HT1080 (cell line): Measurements from ENCODE around the gene ZP1. TPM values are rescaled to one million over a fixed set of nuclear protein-coding genes. Genes with fewer than 3 reads are reported as not detected.
"Not testable (repeated sequence)": the region's sequence is repeated elsewhere in the genome, so short reads cannot be mapped to it uniquely, and the experiment has no call there.

ENCODE experiments used
- DNase-seq: peaks from one replicate; pipeline ENCODE4 v3.0.0-alpha.2; 2015; ENCODE audit warnings: low read depth
- total RNA-seq: library from RNA; depleted of rRNA; stranded (reverse); fragments of >200 nt; shearing (Covaris generic); gene quantifications from 2 replicates; pipeline ENCODE4 v1.2.3, GENCODE V29; 2014

Gene ZP1
- total RNA-seq, 1 experiment from 2014 or later = 1.7 TPM

DNA sequence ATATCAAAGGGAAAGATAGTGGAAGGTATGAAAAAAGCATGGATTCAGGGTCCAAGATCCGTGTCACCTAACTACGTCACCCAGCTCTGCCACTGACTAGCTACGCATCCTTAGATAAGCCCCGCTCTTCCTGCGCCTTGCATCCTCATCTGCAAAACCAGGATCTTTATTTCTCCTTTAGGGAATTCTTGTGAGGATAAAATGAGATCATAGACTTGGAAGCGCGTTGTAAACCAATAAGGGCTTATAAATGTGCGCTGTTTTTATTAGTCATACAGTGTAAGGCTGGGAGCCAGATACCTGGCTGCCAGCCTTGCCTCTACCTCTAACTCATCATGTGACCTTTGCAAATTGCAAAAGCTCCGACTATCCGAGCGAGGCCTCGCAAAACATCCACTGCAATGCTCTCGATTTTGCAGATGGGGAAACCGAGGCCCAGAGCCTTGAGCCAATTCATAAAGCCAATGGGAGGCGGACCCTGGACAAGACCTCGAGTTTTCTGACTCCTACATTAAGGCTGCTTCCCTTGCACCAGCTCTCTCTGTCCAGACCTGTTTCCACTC is 38.3 kb downstream of the ZP1 start:
- peak; percentile 59 for DNase-seq

DNA sequence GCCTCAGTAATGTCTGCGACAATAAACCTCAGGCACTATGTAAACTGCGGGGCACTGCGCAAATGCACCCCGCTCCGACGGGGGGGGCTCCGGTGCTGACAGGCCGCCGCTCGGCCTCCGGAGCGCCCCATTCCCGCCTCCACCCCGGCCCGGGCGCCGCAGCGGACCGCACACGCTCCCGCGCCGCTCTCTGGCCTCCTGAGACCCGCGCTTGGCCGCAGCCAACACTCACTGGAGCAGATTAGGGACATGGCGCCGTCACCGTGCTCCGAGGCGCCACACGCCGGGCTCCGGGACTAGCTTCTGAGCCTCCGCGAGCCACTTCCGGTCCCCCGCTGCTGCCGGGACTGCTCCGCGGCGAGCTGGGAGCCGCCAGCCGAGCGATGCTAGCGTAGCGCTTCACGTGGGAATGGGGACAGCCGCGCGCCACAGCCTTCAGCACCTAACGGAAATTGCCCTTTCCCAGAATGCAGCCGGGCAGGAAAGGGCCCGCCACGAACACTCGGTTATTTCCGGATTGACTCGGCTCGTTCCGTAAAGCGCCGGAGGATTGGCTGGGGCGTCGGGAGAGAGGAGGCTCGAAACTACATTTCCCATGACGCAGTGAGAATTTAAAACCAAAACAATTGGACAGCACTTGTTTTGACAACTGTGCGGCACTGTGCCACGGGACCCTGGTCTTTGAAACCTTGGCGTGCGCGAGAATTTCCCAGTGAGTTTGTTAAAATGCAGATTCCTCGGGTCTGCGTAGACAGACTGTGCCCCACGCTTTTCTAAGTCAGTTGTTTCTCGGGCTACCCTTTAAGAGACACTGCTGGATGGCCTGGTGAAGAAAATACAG is 39.0 kb downstream of the ZP1 start, which contains the start of gene PRPF19:
Gene PRPF19 (minus strand): TSS at position 454 of the 841 bp plus-strand sequence. CDS start 203 bp downstream, at position 251.
- DNase-seq = peak; percentile 98

DNA sequence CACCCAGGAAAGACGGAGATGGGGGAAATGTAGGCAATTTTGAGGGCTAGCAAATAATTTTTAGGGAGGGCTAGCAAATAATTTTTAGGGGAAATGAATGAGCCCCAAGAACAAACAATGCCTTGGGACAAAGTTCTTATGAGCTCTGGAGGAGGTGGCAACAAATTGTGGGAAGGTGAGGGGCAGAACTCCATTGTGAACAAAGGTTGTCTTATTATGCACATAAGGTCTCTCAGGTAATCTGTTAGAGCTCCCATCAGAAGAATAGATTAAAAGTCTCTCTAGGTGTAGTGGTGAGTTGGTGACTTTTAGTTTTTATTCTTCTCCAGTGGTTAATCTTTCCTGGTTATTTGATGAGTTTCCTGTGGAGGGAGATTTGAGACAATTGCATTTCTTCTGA is 41.5 kb downstream of the ZP1 start:
- no peak for DNase-seq

DNA sequence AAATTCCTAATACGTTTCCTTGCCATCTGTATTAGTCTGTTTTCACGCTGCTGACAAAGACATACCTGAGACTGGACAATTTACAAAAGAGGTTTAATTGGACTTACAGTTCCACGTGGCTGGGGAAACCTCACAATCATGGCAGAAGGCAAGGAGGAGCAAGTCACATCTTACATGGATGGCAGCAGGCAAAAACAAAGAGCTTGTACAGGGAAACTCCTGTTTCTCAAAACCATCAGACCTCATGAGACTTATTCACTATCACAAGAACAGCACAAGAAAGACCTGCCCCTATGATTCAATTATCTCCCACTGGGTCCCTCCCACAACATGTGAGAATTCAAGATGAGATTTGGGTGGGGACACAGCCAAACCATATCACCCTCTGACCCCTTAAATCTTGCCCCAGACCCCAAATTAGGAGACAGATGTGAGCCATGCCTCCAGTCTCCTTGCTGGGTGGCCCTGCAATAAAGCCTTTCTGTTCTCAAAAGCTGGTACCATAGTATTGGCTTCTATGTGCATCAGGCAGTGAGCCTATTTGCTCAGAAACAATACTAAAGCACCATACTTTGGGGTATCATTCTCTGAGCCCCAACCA is 42.4 kb downstream of the ZP1 start:
- DNase-seq = not testable (repeated sequence)

DNA sequence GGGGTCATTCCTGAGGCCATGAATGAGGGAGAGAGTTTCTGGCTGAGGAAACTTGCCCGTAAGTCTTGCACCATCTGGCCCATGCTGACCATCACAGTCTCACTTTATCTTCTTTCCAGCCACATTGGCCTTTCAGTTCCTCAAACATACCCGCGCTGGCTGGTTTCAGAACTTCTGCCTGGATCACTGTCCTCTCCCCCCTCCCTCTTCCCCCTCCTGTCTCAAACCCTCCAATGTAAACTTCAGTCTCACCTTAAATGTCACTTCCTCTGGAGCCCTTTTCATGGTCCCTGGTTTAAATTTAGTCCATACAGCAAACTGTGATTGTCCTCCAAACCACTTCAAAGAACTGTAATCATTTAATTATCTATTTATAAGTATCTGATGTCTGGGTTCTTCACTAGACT is 42.9 kb downstream of the ZP1 start:
- DNase-seq = no peak

DNA sequence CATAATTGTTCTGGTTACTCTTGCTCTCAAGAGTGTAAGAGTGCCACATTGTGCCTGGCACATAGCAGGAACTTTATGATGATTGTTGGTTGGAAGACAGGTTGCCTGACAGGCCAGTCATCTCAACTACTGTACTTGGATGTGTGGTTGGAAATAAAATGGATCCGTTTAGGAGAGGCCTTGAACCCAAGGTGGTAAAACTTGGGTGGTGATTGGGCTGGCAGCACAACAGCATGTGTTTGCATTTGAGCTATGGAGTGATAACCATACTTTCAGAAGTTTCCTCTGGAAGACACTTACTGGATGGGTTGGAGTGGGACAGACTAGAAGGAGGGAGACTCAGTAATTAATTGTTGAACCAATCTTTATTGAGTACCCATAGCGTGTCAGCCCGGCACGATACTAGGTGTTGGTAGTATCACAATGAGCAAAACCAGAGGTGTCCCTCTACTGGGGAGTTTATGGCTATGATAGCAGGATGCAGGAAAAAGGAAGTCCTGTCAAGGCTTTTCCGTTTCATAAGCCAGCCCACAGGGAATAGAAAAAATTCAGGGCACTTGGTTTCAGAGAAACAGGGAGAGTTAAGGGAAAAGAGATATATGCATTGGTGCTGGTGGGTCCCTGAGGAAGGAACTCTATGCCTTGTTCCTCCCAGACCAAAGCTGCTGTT is 43.5 kb downstream of the ZP1 start:
- no peak for DNase-seq

DNA sequence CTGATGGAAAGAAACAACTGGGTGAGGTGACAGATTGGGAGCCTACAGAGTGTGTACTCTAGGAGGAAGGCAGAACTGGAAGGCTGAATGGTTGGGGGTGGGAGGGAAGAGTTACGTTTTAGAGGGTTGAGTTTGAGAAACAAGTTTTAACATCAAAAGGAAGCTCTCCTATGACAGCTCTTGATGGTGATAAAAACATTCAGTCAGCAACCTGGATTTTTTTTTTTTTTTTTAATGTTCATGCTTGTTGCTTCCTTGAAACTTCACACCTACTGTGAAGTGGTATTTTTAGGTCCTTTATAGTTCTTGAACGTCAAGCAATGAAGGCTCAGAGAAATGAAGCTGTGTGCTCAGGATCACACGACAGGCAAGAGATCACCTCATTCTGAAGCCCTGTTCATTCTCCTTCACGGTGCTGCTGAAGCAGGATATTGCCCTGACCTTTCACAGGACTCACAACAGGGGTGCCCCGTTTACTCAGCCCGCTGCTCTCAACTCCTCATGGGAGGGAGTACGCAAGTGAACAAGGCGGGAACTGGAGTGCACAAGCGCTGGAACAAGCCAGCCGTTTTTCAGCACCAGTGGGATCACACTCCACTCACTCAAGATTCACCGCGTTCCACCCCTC is 45.0 kb downstream of the ZP1 start:
- DNase-seq = no peak

DNA sequence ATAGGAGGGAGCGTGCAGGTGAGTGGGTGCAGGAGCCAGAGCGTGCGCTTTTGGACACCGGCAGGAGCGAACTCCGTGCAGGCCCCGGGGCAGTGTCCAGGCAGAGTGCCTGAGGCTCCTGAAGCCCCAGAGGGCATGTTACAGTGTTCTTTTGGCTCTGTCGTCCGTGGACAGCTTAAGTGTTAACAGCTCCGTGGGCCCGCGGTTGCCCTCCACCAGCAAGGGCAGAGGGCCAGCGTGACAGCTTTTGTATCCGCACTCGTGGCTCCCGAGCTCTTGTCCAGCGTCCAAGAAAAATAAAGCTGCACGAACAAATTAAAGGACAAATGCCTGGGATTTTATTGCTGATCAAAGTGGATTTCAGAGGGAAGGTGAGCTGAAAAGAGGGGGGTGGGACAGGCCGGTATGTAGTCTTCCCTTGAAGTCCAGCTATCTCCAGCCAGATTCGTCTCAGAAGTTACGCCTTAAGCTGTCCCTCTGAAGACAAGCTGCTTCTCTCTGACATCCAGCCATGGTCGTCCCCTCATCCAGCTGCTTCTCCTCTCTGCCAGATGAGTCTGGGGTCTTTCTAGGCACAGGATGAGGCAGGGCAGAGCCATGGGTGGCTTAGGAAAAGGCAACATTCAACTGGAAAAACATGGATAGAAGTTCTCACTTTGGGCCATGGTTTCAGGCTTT is 45.6 kb downstream of the ZP1 start:
- DNase-seq = no peak

DNA sequence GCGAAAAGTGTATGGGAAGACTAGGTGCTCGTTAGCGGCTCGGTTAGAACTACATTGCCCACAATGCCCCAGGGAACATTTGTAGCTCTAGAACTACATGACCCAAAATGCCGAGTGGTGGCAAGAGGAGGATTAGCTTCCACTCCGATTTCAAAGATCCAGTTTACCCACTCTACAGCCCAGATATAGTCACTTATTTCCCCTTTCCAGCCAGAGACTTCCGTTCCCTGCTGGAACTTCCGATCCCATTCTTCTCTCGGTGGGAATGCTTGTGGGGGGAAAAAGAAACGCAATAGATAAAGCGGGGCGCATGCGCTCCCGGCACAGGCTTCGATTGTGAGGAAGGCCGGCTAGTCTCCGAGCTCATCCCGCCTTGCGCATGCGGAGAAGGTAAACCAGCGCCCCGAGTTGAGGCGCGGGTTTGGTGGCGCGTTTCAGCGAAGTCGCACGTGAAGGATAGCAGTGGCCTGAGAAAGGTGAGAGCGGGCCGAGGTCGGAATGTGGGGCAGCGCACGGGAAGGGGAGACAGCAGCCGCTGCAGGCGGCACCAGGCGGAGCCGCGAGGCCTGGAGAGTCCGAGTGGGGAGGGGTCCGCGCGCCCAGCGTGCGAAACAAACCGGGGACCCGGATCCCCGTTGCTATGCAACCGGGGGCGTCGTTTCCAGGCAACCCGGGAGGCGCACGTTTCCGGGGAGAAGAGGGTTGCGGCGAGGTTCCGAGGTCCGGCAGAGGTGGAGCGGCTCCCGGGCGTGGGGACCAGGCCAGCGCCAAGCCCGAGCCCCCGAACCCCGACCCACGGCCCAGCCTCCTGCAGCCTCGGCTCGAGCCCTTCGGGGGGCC is 46.7 kb downstream of the ZP1 start, which contains the start of gene TMEM109:
Gene TMEM109 (plus strand): TSS at position 366 of the 840 bp plus-strand sequence. CDS start 5,536 bp downstream, outside the sequence.
- peak; percentile 92 for DNase-seq

DNA sequence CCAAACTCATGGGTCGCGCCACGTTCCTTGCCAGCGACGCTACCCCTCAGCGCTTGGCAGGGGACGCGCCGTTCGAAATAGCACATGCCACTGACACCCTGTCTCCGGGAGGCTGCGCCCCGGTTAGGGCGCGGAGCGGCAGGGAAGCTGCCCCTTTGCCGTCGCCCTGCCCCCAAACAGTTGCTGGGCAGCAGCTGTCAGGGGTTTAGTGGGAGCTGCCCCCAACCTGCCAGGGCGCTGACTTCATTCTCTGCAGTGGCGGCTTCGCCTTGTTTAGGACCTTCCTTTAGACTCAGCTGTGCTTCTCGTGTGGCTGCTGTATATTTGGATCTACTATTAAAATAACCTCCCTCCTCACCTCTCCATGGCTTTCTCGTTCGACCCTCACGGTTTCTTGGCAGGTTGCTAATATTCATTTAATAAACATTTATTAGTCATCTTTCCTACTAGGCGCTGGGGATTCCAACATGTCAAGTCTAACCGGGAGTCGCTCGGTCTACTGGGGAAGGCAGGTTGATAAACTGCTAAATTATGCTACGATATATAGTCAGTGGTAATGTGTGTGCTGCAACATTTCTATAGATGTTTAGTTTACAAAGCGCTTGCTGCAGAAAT is 47.4 kb downstream of the ZP1 start:
- peak; percentile 21 for DNase-seq

DNA sequence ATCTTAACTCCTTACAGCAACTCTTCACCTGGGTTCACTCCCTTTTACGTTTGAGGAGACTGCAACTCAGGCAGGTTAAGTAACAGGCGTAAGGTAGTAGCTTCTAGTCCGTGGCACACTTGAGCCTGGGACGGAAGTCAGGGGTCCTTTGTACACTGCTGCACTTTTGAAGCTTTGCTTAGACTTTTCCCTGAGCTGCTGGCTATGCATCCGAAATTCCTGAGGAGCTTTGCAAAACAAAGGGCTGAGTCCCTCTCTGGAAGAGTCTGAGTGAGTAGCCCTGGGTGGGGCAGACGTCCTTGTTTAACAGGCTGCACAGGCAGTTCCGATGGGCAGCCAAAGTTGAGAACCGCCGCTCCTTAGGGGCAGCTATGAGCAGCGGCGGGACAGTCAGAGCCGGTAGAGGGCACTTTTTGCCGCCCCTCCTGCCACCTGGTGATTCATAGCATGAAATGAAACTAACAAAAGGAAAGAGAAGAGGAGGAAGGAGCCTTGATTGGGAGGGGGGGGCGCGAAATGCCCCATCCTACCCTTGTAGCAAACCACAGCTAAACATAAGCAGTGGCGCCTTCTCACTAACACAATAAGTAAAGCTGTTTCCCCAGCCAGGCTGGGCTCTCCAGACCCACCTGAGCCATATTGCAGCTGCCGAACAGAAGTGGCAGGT is 48.0 kb downstream of the ZP1 start:
- DNase-seq = peak; percentile 86

DNA sequence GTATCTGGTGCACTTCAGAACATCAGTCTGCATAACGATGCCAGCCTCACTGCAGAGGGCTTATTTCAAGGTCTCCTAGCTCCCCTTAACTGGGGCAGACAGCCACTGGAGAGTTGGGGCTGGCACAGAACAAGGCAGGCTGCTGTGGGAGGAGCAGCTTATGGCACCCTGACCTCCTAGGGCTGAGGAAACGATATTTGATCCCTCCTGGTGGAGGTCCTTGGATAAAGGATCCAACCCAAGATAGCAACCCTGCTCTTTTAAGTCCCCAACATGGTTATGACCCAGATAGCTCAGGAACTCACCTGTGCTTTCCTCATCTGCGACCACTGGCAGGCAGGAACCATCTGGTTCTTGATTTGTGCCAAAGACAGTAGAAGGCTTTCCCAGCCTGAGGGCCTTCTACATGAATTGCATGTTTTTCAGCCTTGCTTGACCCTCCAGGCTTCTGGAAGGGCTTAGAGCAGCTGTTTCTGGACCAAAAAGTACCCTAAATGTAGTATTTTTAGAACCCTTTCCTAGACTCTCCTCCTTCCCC is 49.4 kb downstream of the ZP1 start:
- DNase-seq = no peak

DNA sequence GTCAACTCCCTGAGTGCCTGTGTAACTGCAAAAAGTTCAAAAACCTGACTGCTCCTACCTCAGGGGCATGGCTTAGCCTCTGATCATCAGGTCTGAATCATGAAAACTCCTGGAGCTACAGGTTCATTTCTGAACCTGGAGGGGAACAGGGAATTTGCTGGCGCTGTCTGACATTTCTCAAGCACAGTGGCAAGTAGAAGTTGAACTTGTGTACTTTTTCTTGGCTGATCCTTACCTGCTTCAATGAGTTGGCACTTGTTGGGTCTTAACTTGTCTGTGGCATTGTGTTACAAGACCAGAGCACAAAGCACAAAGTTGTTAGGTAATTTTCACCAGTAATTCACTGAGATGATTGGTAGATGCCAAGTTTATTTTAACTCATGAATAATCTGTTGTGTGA is 49.9 kb downstream of the ZP1 start:
- no peak for DNase-seq

DNA sequence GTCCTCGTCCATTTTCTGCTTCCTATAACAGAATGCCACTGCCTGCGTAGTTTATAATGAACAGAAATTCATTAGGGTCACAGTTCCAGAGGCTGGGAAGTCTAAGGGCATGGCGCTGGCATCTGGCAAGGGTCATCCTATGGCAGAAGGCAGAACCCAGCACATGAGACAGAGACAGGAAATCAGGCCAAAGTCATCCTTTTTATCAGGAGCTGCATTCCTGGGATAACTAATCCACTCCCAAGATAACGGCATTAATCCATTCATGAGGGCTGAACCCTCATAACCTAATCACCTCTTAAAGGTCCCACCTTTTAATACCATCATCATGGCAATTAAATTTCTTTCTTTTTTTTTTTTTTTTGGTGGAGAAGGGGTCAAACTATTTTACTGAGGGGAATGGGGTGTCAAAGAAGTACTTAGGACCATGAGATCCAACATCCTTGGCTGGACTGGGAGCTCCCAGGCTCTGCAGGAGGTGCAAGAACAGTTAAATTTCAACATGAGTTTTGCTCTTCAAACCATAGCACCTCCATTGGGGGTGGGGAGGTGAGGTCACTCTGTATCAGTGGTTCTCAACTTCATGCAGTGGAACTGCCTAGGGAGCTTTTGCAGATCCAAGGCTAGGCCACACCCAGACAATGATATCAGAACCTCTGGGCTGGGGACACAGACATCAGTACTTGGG is 51.1 kb downstream of the ZP1 start:
- DNase-seq = no peak

DNA sequence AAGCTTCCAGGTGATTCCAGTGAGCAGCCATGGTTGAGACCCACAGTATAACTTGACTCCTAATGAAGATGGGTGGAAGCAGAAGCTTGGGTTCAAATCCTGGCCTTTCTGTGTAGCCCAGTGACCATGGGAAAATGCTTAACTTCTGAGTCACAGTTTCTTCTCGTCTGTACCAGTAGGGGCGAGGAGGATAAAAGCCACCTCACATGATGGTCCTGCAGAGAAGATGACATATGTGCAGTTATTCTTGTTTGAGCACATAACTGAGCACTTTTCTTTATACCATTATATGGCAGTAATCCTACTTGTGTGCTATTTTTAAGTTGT is 51.6 kb downstream of the ZP1 start:
- peak; percentile 66 for DNase-seq

DNA sequence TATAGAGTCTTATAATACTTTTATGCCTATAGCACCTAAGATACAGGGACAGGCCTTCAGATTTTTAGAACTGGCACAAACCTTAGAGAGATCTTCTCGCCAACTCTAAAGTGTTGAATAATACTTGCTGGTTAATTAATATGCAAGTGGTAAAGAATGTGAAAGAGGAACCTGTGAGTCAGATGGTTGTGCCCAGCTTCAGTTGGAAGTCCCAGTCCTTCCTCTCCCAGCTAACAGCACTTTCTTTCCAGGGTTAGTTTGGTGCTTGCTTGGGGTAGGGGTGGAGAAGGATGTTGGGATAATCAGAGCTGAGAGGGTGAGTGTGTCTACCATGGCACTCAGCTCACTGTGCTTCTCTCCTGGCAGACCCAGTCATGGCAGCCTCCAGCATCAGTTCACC is 52.0 kb downstream of the ZP1 start:
- DNase-seq = no peak

DNA sequence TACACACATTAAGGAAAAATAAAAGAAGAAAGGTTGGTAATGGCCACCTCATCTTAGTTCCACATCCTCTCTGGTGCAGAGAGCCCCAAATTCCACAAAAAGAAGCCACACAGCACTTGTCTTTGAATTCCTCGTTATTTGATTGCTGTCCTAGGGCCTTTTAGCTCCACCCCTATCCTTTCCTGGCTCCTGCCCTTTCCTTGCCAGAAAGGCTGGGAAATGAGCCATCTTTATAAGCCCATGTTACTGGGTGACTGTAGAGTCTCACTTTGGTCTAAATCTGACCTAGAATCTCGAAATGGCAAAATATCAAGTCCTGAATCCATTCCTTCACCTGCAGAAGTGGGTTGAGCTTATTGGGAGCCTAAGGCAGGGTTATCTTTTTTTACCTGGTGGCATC is 52.6 kb downstream of the ZP1 start:
- no peak for DNase-seq

DNA sequence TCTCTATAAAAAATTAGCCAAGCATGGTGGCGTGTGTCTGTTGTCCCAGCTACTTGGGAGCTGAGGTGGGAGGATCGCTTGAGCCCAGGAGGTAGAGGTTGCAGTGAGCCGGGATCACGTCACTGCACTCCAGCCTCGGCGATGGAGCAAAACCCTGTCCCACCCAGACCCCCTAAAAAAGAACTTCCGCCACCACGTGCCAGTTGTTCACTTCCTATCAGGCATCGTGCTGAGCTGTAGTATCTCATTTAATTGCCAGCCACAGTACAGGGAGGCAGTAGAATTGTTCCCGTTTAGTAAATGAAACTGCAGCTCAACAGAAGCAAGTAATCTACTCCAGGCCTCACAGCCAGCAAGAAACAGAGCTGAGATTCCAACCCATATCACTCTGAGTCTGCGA is 53.9 kb downstream of the ZP1 start:
- DNase-seq = no peak
